HepG2 (cell line): Measurements from ENCODE around the gene RMDN2. TPM values are rescaled to one million over a fixed set of nuclear protein-coding genes. Genes with fewer than 3 reads are reported as not detected.
"Not testable (repeated sequence)": the region's sequence is repeated elsewhere in the genome, so short reads cannot be mapped to it uniquely, and the experiment has no call there.

Experiments
- FOXK1 ChIP-seq: sonication (generic); formaldehyde crosslinking; IDR thresholded peaks from 2 replicates; pipeline ENCODE4 v1.4.0; 2020; ENCODE audit warnings: low read depth, missing genetic modification reagents, borderline replicate concordance
- HNF4G ChIP-seq, 2 experiments: sonication (generic) in 1 of 2; formaldehyde crosslinking in 1 of 2; IDR thresholded peaks; 2 replicates each; pipeline versions ENCODE4 v1.4.0 to v1.6.1; 2011 to 2020; ENCODE audit warnings: borderline replicate concordance in 2 of 2, low read depth in 2 of 2, mild to moderate bottlenecking in 2 of 2, low read length in 1 of 2, missing genetic modification reagents in 1 of 2, moderate library complexity in 1 of 2
- HOXA5 ChIP-seq: sonication (generic); formaldehyde crosslinking; IDR thresholded peaks from 2 replicates; pipeline ENCODE4 v1.4.0; 2020; ENCODE audit warnings: missing genetic modification reagents
- IRF2 ChIP-seq: IDR thresholded peaks from 2 replicates; pipeline ENCODE4 v1.6.1; 2018; ENCODE audit warnings: missing genetic modification reagents, missing compliant biosample characterization
- KDM3A ChIP-seq: IDR thresholded peaks from 2 replicates; pipeline ENCODE4 v1.6.1; 2018; ENCODE audit warnings: low read depth, missing compliant biosample characterization
- MEF2D ChIP-seq: sonication (generic); formaldehyde crosslinking; IDR thresholded peaks from 2 replicates; pipeline ENCODE4 v1.5.1; 2020; ENCODE audit warnings: mild to moderate bottlenecking, missing genetic modification reagents
- MIER2 ChIP-seq: IDR thresholded peaks from 2 replicates; pipeline ENCODE4 v1.6.1; 2016; ENCODE audit warnings: missing biosample characterization, missing genetic modification reagents
- NR2F6 ChIP-seq, 2 experiments: IDR thresholded peaks; 2 replicates each; pipeline ENCODE4 v1.6.1; 2016; ENCODE audit warnings: antibody characterized with exemption in 1 of 2, mild to moderate bottlenecking in 1 of 2
- NRL ChIP-seq: sonication (generic); formaldehyde crosslinking; IDR thresholded peaks from 2 replicates; pipeline ENCODE4 v1.5.0; 2020; ENCODE audit warnings: missing genetic modification reagents, mild to moderate bottlenecking, moderate library complexity, borderline replicate concordance
- POGK ChIP-seq: sonication (generic); formaldehyde crosslinking; conservative IDR thresholded peaks from 2 replicates; pipeline ENCODE4 v1.8.0; 2022; ENCODE audit warnings: mild to moderate bottlenecking, moderate library complexity, missing genetic modification reagents
- SALL1 ChIP-seq: sonication (generic); formaldehyde crosslinking; IDR thresholded peaks from 2 replicates; pipeline ENCODE4 v1.8.0; 2022; ENCODE audit warnings: mild to moderate bottlenecking, missing genetic modification reagents
- SOX6 ChIP-seq, 2 experiments: fragments of 450-650 bp in 1 of 2; sonication (generic) in 1 of 2; formaldehyde crosslinking in 1 of 2; IDR thresholded peaks; 2 replicates each; pipeline versions ENCODE4 v1.4.0 to v1.6.1; 2017 to 2020; ENCODE audit warnings: antibody characterized with exemption in 1 of 2, mild to moderate bottlenecking in 1 of 2, missing genetic modification reagents in 1 of 2
- TAF1 ChIP-seq: sonication (generic); formaldehyde crosslinking; IDR thresholded peaks from 2 replicates; pipeline ENCODE4 v1.4.0; 2020; ENCODE audit warnings: missing genetic modification reagents
- ZBTB3 ChIP-seq: sonication (generic); formaldehyde crosslinking; IDR thresholded peaks from 2 replicates; pipeline ENCODE4 v1.4.0; 2020; ENCODE audit warnings: low read depth, mild to moderate bottlenecking, moderate library complexity, missing genetic modification reagents, borderline replicate concordance
- ZNF232 ChIP-seq: sonication (generic); formaldehyde crosslinking; IDR thresholded peaks from 2 replicates; pipeline ENCODE4 v1.4.0; 2020; ENCODE audit warnings: missing genetic modification reagents, borderline replicate concordance
- ZNF33B ChIP-seq: sonication (generic); formaldehyde crosslinking; IDR thresholded peaks from 2 replicates; pipeline ENCODE4 v1.5.1; 2020; ENCODE audit warnings: mild to moderate bottlenecking, missing genetic modification reagents
- ZNF556 ChIP-seq: sonication (generic); formaldehyde crosslinking; IDR thresholded peaks from 2 replicates; pipeline ENCODE4 v1.4.0; 2020; ENCODE audit warnings: mild to moderate bottlenecking, missing genetic modification reagents, borderline replicate concordance
- polyA plus RNA-seq, 8 experiments: library from polyadenylated mRNA; depleted of rRNA in 3 of 8; stranded (reverse) in 7 of 8; unstranded in 1 of 8; fragments of >200 nt; fragmentation: Illumina TruSeq in 4 of 8; extraction: Trizol in 4 of 8; gene quantifications; 2 replicates each; pipeline versions ENCODE4 v1.2.1 to v1.2.3, GENCODE V29; 2011 to 2016; ENCODE audit warnings: low read depth in 4 of 8, missing spikeins in 1 of 8, mixed read lengths in 1 of 8; ENCODE audit not compliant: insufficient read depth in 1 of 8
- total RNA-seq, 5 experiments: library from RNA; depleted of rRNA; stranded (reverse); fragments of >200 nt; fragmentation: Illumina TruSeq; extraction: Trizol; gene quantifications; 2 replicates each; pipeline ENCODE4 v1.2.3, GENCODE V29; 2016; ENCODE audit warnings: low read depth in 1 of 5
- TF ChIP-seq, protein P1 (sequence below): sonication (generic); formaldehyde crosslinking; IDR thresholded peaks from 2 replicates; pipeline ENCODE4 v1.4.0; 2020; ENCODE audit warnings: missing genetic modification reagents
- TF ChIP-seq, protein P2 (sequence below): sonication (generic); IDR thresholded peaks from 2 replicates; pipeline ENCODE4 v1.6.1; 2016; ENCODE audit warnings: low read depth, borderline replicate concordance

Gene RMDN2
- total and polyA plus RNA-seq, 2 of the 13 experiments (the other 11 are each of a cell fraction or from before 2014, with no cell fraction given) = 2.3 to 8.9 TPM

- TF ChIP-seq SALL1 (CRISPR knock-in tag) (peak; percentile 79), KDM3A (CRISPR knock-in tag) (peak; percentile 43; the same call in 1 of the 2 replicates), ZNF33B (CRISPR knock-in tag) (0 out of 2 replicates have a peak, but pooled peaks have one; percentile 8), IRF2 (CRISPR knock-in tag) (0 out of 2 replicates have a peak, but pooled peaks have one; percentile 22), FOXK1 (CRISPR knock-in tag) (peak; percentile 78; the same call in 1 of the 2 replicates), SOX6 (CRISPR knock-in tag; IDR thresholded peaks at IDR 0.05) (peak; percentile 55; the same call in 1 of the 2 replicates), MEF2D (CRISPR knock-in tag) (peak; percentile 49; the same call in 1 of the 2 replicates), POGK (0 out of 2 replicates have a peak, but pooled peaks have one; percentile 60), HOXA5 (peak; percentile 33; the same call in 1 of the 2 replicates), ZNF556 (CRISPR knock-in tag) (peak; percentile 82), NRL (CRISPR knock-in tag) (peak; percentile 76; the same call in 1 of the 2 replicates), NR2F6 (CRISPR knock-in tag; IDR thresholded peaks at IDR 0.05) (0 out of 2 replicates have a peak, but pooled peaks have one; percentile 35), ZBTB3 (CRISPR knock-in tag) (peak; percentile 69; the same call in 1 of the 2 replicates), HNF4G (IDR thresholded peaks at IDR 0.05; ENCODE audit: borderline replicate concordance, low read depth, low read length) (peak; percentile 29; the same call in 1 of the 2 replicates), MIER2 (CRISPR knock-in tag) (peak; percentile 39; the same call in 1 of the 2 replicates), TAF1 (CRISPR knock-in tag) (peak; percentile 51; the same call in 1 of the 2 replicates), ZNF232 (CRISPR knock-in tag) (peak; percentile 78; the same call in 1 of the 2 replicates)
- TF ChIP-seq, protein P1, sequence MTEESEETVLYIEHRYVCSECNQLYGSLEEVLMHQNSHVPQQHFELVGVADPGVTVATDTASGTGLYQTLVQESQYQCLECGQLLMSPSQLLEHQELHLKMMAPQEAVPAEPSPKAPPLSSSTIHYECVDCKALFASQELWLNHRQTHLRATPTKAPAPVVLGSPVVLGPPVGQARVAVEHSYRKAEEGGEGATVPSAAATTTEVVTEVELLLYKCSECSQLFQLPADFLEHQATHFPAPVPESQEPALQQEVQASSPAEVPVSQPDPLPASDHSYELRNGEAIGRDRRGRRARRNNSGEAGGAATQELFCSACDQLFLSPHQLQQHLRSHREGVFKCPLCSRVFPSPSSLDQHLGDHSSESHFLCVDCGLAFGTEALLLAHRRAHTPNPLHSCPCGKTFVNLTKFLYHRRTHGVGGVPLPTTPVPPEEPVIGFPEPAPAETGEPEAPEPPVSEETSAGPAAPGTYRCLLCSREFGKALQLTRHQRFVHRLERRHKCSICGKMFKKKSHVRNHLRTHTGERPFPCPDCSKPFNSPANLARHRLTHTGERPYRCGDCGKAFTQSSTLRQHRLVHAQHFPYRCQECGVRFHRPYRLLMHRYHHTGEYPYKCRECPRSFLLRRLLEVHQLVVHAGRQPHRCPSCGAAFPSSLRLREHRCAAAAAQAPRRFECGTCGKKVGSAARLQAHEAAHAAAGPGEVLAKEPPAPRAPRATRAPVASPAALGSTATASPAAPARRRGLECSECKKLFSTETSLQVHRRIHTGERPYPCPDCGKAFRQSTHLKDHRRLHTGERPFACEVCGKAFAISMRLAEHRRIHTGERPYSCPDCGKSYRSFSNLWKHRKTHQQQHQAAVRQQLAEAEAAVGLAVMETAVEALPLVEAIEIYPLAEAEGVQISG (CRISPR knock-in tag) = peak; percentile 67
- not testable (repeated sequence) for TF ChIP-seq SOX6 (IDR thresholded peaks at IDR 0.05); NR2F6 (IDR thresholded peaks at IDR 0.05); HNF4G (CRISPR knock-in tag; IDR thresholded peaks at IDR 0.05; ENCODE audit: borderline replicate concordance, low read depth)
- TF ChIP-seq, protein P2, sequence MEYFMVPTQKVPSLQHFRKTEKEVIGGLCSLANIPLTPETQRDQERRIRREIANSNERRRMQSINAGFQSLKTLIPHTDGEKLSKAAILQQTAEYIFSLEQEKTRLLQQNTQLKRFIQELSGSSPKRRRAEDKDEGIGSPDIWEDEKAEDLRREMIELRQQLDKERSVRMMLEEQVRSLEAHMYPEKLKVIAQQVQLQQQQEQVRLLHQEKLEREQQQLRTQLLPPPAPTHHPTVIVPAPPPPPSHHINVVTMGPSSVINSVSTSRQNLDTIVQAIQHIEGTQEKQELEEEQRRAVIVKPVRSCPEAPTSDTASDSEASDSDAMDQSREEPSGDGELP = 0 out of 2 replicates have a peak, but pooled peaks have one; percentile 8
Observed at GRCh38 chr2:37962018-37962739, 37.1 kb downstream of the RMDN2 start (continued).
